Fibroblast of lung (primary cell): Measurements from ENCODE around the gene CGRRF1. TPM values are rescaled to one million over a fixed set of nuclear protein-coding genes. Genes with fewer than 3 reads are reported as not detected.
A peak's percentile ranks its signal among the peaks of the same experiment; 100 is the strongest.

Source experiments
- DNase-seq, 2 donors: peaks; one replicate each; pipeline versions ENCODE4 v3.0.0 to v3.0.0-alpha.2; 2010; ENCODE audit warnings: low read depth in 2 of 2
- H2AFZ ChIP-seq: 2 replicates; pipeline ENCODE4 v1.5.1; 2012; ENCODE audit warnings: low read length, control low read depth, inconsistent platforms
- H3K27ac ChIP-seq: 2 replicates; pipeline ENCODE4 v1.5.1; 2011; ENCODE audit warnings: low read length, control low read depth; ENCODE audit not compliant: insufficient read depth
- H3K27me3 ChIP-seq: 2 replicates; pipeline ENCODE4 v1.5.1; 2011; ENCODE audit warnings: mild to moderate bottlenecking, low read length; ENCODE audit not compliant: control insufficient read depth, insufficient read depth
- H3K36me3 ChIP-seq: 2 replicates; pipeline ENCODE4 v1.5.1; 2011; ENCODE audit warnings: low read length; ENCODE audit not compliant: control insufficient read depth, insufficient read depth
- H3K4me1 ChIP-seq: 2 replicates; pipeline ENCODE4 v1.5.1; 2011; ENCODE audit warnings: low read length; ENCODE audit not compliant: control insufficient read depth, insufficient read depth; ENCODE audit errors: extremely low read depth
- H3K4me2 ChIP-seq: 2 replicates; pipeline ENCODE4 v1.5.1; 2011; ENCODE audit warnings: low read length, control low read depth; ENCODE audit not compliant: insufficient read depth; ENCODE audit errors: extremely low read depth
- H3K4me3 ChIP-seq, 4 experiments: fragments of 200-600 bp in 1 of 4; sonication (generic) in 1 of 4; replicated peaks in 1 of 4; 2 replicates each; pipeline ENCODE4 v1.5.1; 2011 to 2016; ENCODE audit warnings: low read length in 4 of 4, low read depth in 3 of 4, mild to moderate bottlenecking in 3 of 4, control low read depth in 2 of 4, inconsistent platforms in 1 of 4, mixed read lengths in 1 of 4; ENCODE audit not compliant: insufficient read depth in 1 of 4; ENCODE audit errors: control extremely low read depth in 1 of 4
- H3K79me2 ChIP-seq: 2 replicates; pipeline ENCODE4 v1.5.1; 2012; ENCODE audit warnings: mild to moderate bottlenecking, low read length, inconsistent platforms; ENCODE audit not compliant: control insufficient read depth, insufficient read depth
- H3K9ac ChIP-seq: 2 replicates; pipeline ENCODE4 v1.5.1; 2011; ENCODE audit warnings: mild to moderate bottlenecking, low read length, control low read depth; ENCODE audit not compliant: insufficient read depth
- H3K9me3 ChIP-seq: 2 replicates; pipeline ENCODE4 v1.5.1; 2012; ENCODE audit warnings: low read depth, low read length; ENCODE audit not compliant: control insufficient read depth, insufficient read depth
- H4K20me1 ChIP-seq: 2 replicates; pipeline ENCODE4 v1.5.1; 2011; ENCODE audit warnings: low read length; ENCODE audit not compliant: control insufficient read depth, insufficient read depth; ENCODE audit errors: extremely low read depth
- EZH2 ChIP-seq: IDR thresholded peaks from 2 replicates; pipeline ENCODE4 v1.5.1; 2012; ENCODE audit warnings: low read length, control low read depth, mild to moderate bottlenecking; ENCODE audit errors: missing control alignments
- polyA plus RNA-seq, 2 donors: library from polyadenylated mRNA; depleted of rRNA in 1 of 2; stranded (reverse) in 1 of 2; unstranded in 1 of 2; fragments of >200 nt; gene quantifications; 2 replicates each; pipeline ENCODE4 v1.2.1, GENCODE V29; 2011 to 2012; ENCODE audit warnings: missing spikeins in 1 of 2
- total RNA-seq: library from RNA; depleted of rRNA; stranded (reverse); fragments of >200 nt; gene quantifications from 2 replicates; pipeline ENCODE4 v1.2.1, GENCODE V29; 2014
- TF ChIP-seq, protein P1 (sequence below), 2 donors: IDR thresholded peaks in 1 of 2; conservative IDR thresholded peaks in 1 of 2; 1 replicate in 1 of 2; 2 replicates in 1 of 2; pipeline ENCODE4 v1.5.1; 2011 to 2012; ENCODE audit warnings: low read length in 2 of 2, control low read depth in 1 of 2, inconsistent platforms in 1 of 2, low read depth in 1 of 2, mild to moderate bottlenecking in 1 of 2

Gene CGRRF1
- total and polyA plus RNA-seq, 2 donors (not counting 1 experiment from before 2014, with no cell fraction given): 15.8 to 23.0 TPM

DNA sequence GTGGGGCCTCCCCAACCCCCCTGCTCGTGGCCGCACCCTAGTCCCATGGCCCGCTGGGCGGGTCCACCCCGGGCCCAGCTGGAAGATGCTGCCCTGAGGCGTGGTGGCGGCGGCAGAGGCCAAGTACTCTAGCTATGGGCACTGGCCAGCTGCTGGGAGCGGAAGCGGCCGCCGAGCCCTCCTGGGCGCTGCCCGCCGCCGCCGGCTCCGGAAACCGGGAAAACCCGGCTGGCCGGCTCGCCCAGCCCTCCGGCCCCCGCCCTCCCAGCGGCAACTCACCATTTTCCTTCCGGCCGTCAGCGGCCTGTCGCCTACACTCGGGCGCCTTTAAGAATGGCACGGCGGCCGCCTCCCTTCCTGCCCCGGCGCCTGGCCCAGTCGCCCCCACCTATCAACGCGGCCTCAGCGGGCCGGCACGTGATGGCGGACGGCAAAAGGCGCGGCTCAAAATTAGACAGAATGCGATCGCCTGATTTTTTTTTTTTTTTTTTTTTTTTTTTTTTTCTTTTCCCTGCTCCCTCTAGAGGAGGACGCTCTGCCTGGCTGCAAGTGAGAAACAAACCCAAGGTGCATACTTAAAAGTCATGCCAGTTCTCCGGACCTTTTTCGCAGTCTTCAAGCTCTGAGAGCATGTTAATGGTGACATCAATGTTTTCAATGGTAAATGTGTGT lies 20.9 kb upstream of the CGRRF1 start, which contains the start of gene GMFB:
Gene GMFB, minus strand, starts transcription at position 335 of the 672 bp plus-strand sequence. Its CDS starts 53 bp downstream, at position 282.
- DNase-seq: peak; percentile 92 to 95
- TF ChIP-seq, protein P1, sequence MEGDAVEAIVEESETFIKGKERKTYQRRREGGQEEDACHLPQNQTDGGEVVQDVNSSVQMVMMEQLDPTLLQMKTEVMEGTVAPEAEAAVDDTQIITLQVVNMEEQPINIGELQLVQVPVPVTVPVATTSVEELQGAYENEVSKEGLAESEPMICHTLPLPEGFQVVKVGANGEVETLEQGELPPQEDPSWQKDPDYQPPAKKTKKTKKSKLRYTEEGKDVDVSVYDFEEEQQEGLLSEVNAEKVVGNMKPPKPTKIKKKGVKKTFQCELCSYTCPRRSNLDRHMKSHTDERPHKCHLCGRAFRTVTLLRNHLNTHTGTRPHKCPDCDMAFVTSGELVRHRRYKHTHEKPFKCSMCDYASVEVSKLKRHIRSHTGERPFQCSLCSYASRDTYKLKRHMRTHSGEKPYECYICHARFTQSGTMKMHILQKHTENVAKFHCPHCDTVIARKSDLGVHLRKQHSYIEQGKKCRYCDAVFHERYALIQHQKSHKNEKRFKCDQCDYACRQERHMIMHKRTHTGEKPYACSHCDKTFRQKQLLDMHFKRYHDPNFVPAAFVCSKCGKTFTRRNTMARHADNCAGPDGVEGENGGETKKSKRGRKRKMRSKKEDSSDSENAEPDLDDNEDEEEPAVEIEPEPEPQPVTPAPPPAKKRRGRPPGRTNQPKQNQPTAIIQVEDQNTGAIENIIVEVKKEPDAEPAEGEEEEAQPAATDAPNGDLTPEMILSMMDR (conservative IDR thresholded peaks at IDR 0.05 in 1 of 2, IDR thresholded peaks at IDR 0.05 in 1 of 2; ENCODE audit: low read depth in 1 of 2, low read length in 2 of 2): peak; percentile 50 to 67
- TF ChIP-seq EZH2: no peak
- Histone ChIP-seq H4K20me1 (no peaks in the 10 kb centered on the region), H2AFZ (peak within 1 kb of the TSS; percentile 89), H3K4me3 (peak within 1 kb of the TSS; percentile 72 to 96 (median 80)), H3K27me3 (no peaks in the 10 kb centered on the region), H3K36me3 (no peaks in the 10 kb centered on the region), H3K9ac (peak within 1 kb of the TSS; percentile 92), H3K9me3 (no peaks in the 10 kb centered on the region), H3K79me2 (peaks cover 46% of the 10 kb centered on the region), H3K4me2 (peak within 1 kb of the TSS; percentile 77), H3K27ac (peak within 1 kb of the TSS; percentile 94), H3K4me1 (peaks cover 2% of the 10 kb centered on the region)

DNA sequence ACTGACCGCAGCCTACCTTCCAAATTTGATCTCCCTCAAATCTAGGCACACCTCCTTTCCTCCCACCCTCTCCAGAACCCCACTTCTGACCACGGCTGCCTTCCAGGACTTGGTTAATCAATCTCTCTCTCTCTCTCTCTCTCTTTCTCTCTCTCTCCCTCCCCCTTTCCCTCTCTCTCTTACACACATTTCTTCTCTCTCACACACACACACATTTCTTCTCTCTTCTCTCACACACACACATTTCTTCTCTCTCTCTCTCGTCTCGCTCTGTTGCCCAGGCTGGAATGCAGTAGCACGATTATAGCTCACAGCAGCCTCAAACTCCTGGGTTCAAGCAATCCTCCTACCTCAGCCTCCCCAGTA lies 20.4 kb upstream of the CGRRF1 start:
- Histone ChIP-seq H3K27me3 (no peaks in the 10 kb centered on the region), H3K9me3 (no peaks in the 10 kb centered on the region), H3K4me1 (peaks cover 2% of the 10 kb centered on the region), H3K79me2 (peaks cover 42% of the 10 kb centered on the region), H3K4me3 (peak overlapping the region; percentile 46 to 96 (median 77)), H4K20me1 (no peaks in the 10 kb centered on the region), H3K9ac (peak overlapping the region; percentile 11), H3K4me2 (peak overlapping the region; percentile 71), H3K27ac (peak overlapping the region; percentile 94), H2AFZ (peak overlapping the region; percentile 89), H3K36me3 (no peaks in the 10 kb centered on the region)
- no peak for DNase-seq
- TF ChIP-seq, protein P1 (conservative IDR thresholded peaks at IDR 0.05 in 1 of 2, IDR thresholded peaks at IDR 0.05 in 1 of 2; ENCODE audit: low read depth in 1 of 2, low read length in 2 of 2): no peak
- no peak for TF ChIP-seq EZH2

DNA sequence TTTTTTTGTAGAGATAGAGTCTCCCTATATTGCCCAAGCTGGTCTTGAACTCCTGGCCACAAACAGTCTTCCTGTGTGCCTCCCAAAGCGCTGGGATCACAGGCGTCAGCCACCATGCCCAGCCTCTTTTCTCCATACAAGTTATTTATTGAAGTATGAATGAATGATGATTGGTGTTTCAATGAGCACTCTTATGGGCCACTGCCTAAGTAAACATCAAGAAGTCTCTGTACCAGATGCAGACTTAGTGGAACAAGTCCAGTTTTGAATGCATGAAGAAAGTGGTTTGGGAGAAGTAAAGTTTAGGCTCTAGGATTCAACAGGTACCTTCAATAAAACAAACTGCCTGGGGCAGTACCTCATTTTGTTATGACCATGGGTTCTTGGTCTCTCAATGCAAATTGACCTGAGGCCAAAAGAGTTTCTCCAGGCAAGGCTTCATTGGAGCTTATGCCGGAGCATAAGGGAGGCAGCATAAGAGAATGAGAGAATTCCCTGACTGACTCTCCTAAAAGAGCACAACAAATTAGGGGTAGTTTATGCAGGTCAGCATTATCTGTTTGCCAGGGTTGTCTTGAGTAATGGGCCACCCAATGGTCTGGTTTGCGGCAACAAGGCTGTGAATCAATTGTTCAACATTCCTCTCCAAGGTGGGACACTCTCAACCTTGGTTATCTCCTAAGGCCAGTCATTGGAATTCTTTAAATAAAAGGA lies 19.8 kb upstream of the CGRRF1 start:
- Histone ChIP-seq H2AFZ (peak overlapping the region; percentile 89), H3K27ac (peak overlapping the region; percentile 94), H4K20me1 (no peaks in the 10 kb centered on the region), H3K9ac (no peak overlapping the region), H3K36me3 (no peaks in the 10 kb centered on the region), H3K9me3 (no peaks in the 10 kb centered on the region), H3K4me2 (peak overlapping the region; percentile 71), H3K4me3 (peak overlapping the region; percentile 46 to 96 (median 77)), H3K79me2 (peaks cover 36% of the 10 kb centered on the region), H3K4me1 (peaks cover 2% of the 10 kb centered on the region), H3K27me3 (no peaks in the 10 kb centered on the region)
- no peak for DNase-seq
- TF ChIP-seq EZH2: no peak
- TF ChIP-seq, protein P1 (conservative IDR thresholded peaks at IDR 0.05 in 1 of 2, IDR thresholded peaks at IDR 0.05 in 1 of 2; ENCODE audit: low read depth in 1 of 2, low read length in 2 of 2): no peak
